GM21786 (cell line): Measurements from ENCODE around the gene BIN1.

Source experiments
- ATAC-seq: cut with Tn5 transposase; IDR thresholded peaks from one replicate; pipeline ENCODE4 v1.9.1; 2021; ENCODE audit not compliant: unreplicated experiment

Gene BIN1

GRCh38 chr2:127000937-127001336, 106.0 kb downstream of the BIN1 start:
- peak; percentile 48 for ATAC-seq

GRCh38 chr2:127000194-127000593, 106.8 kb downstream of the BIN1 start:
- no peak for ATAC-seq

- ATAC-seq, result no peak
Measured at GRCh38 chr2:126999106-126999756, 107.7 kb downstream of the BIN1 start.

- no peak for ATAC-seq
Measured at GRCh38 chr2:126998486-126998885, 108.5 kb downstream of the BIN1 start.
